Pancreas (tissue), 10 donors: Measurements from ENCODE around the gene SLC19A2. TPM values are rescaled to one million over a fixed set of nuclear protein-coding genes. Genes with fewer than 3 reads are reported as not detected.

Experiments
- ATAC-seq, 4 donors: fragments of 200-7000 bp; cut with Tn5 transposase; one replicate each; pipeline versions ENCODE4 v1.8.0 to v1.9.1; 2020; ENCODE audit warnings: mild to moderate bottlenecking in 4 of 4, moderate library complexity in 4 of 4
- DNase-seq, 6 donors: peaks; one replicate each; pipeline ENCODE4 v3.0.0-alpha.2; 2020
- FAIRE-seq: peaks from 2 replicates; lab custom pipeline; 2012; peaks lifted over from hg19 to GRCh38; lab: Jason Lieb, UNC
- H3K27ac ChIP-seq, 4 donors: fragments of 200-600 bp; sonication (generic); 1 replicate in 3 of 4; 2 replicates in 1 of 4; pipeline versions ENCODE4 v1.5.0 to v1.8.0; 2020
- H3K27me3 ChIP-seq, 4 donors: fragments of 200-600 bp; one replicate each; pipeline ENCODE4 v1.8.0; 2021
- H3K36me3 ChIP-seq, 3 donors: fragments of 200-600 bp; sonication (generic) in 1 of 3; one replicate each; pipeline versions ENCODE4 v1.5.0 to v1.8.0; 2020 to 2021
- H3K4me1 ChIP-seq, 3 donors: fragments of 200-600 bp; one replicate each; pipeline ENCODE4 v1.8.0; 2021
- H3K4me3 ChIP-seq, 4 donors: fragments of 200-600 bp; sonication (generic) in 2 of 4; one replicate each; pipeline versions ENCODE4 v1.5.0 to v1.8.0; 2020 to 2021
- H3K9me3 ChIP-seq, 4 donors: fragments of 200-600 bp; one replicate each; pipeline ENCODE4 v1.8.0; 2021
- WGBS, 2 donors: extraction: QIAGEN DNeasy Blood & Tissue Kit; methylation state at CpG; one replicate each; pipeline ENCODE4 v1.1.7; 2013; 5-methylcytosine and 5-hydroxymethylcytosine counted together
- intact Hi-C, 3 donors: fragments of 100-400 bp; cut with DNase I; formaldehyde crosslinking; loops; one replicate each; pipeline versions ENCODE4 v1.11.1 to v1.14.2; 2022
- polyA plus RNA-seq, 2 donors: library from polyadenylated mRNA; stranded (reverse); fragments of 200-250 nt; gene quantifications; one replicate each; pipeline ENCODE4 v1.2.3, GENCODE V29; 2013
- total RNA-seq, 6 donors: library from RNA; stranded (reverse); fragmentation: NEBNext Ultra II Directional in 4 of 6; extraction: Animal tissue kit (Norgen Biotek cat#: 25700) in 4 of 6; gene quantifications; one replicate each; pipeline versions ENCODE4 v1.2.1 to v1.2.4, GENCODE V29; 2021 to 2023
- TF ChIP-seq, protein P1 (sequence below), 4 donors: fragments of 200-600 bp; sonication (generic) in 3 of 4; IDR thresholded peaks; one replicate each; pipeline versions ENCODE4 v1.5.0 to v1.8.0; 2021; ENCODE audit warnings: antibody characterized with exemption in 4 of 4
- donor health status: healthy with polysubstance abuse.
- donor health status: DM: no; HTN: no; CAD: no; lungs with moderate emphysema.
- donor health status: DM: no; HTN: no; CAD: no.
- donor health status: control.
- donor health status: control.
- donor health status: Bipolar disorder and iron deficiency.
- donor health status: DM: yes; HTN: yes; CAD: no.
- donor health status: DM: no; HTN: no; CAD: no.
- donor health status: DM: no; HTN: no; CAD: no.
- donor health status: DM: yes; HTN: yes; CAD: no.

Gene SLC19A2
- total and polyA plus RNA-seq, 8 donors = 3.7 to 10.1 (median 8.1) TPM

DNA sequence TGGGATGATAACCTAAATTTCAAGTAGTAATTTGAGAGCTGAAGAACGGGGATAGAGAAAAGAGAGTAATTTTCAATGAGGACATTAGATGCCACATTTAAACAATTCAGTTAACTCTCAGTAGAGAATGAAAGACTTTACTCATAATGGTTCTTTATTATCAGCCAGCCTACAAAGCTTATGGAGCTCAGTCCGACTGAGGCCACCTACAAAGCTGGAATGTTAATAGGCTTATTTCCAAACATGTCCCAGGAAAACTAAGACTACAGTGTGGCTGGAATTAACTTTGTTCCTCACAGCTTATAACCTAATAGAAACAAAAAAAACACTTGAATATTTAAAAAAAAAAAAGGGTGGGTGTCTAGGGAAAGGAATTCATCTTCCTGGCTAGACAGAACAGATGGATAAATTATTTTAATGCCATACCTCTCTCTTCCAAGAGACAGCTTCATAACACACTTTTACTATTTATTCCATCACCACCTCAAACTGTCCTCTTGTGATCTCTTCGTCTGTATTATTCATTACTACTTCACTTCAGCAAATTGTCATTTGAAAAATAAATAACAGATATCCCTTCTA is 9.8 kb downstream of the SLC19A2 start:
- Histone ChIP-seq H3K27ac (no peak overlapping the region), H3K27me3 (no peaks in the 10 kb centered on the region), H3K9me3 (no peaks in the 10 kb centered on the region), H3K4me1 (peaks cover 6 to 9% (median 8%) of the 10 kb centered on the region in 3 donors), H3K4me3 (no peak overlapping the region), H3K36me3 (peaks cover 0 to 15% (median 0%) of the 10 kb centered on the region in 3 donors)
- ATAC-seq (peak in 1 of 4 donors; percentile 51), DNase-seq (no peak), FAIRE-seq (no peak)
- intact Hi-C loops = loop anchor here in 1 of 3 donors (10.0 kb wide), 1 partner anchor 329 kb away; no protein-coding TSS in a partner anchor
- TF ChIP-seq, protein P1, sequence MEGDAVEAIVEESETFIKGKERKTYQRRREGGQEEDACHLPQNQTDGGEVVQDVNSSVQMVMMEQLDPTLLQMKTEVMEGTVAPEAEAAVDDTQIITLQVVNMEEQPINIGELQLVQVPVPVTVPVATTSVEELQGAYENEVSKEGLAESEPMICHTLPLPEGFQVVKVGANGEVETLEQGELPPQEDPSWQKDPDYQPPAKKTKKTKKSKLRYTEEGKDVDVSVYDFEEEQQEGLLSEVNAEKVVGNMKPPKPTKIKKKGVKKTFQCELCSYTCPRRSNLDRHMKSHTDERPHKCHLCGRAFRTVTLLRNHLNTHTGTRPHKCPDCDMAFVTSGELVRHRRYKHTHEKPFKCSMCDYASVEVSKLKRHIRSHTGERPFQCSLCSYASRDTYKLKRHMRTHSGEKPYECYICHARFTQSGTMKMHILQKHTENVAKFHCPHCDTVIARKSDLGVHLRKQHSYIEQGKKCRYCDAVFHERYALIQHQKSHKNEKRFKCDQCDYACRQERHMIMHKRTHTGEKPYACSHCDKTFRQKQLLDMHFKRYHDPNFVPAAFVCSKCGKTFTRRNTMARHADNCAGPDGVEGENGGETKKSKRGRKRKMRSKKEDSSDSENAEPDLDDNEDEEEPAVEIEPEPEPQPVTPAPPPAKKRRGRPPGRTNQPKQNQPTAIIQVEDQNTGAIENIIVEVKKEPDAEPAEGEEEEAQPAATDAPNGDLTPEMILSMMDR (IDR thresholded peaks at IDR 0.05) = no peak
- 68 to 70% methylated on average over 3 of the region's 3 CpGs for WGBS, 2 donors

DNA sequence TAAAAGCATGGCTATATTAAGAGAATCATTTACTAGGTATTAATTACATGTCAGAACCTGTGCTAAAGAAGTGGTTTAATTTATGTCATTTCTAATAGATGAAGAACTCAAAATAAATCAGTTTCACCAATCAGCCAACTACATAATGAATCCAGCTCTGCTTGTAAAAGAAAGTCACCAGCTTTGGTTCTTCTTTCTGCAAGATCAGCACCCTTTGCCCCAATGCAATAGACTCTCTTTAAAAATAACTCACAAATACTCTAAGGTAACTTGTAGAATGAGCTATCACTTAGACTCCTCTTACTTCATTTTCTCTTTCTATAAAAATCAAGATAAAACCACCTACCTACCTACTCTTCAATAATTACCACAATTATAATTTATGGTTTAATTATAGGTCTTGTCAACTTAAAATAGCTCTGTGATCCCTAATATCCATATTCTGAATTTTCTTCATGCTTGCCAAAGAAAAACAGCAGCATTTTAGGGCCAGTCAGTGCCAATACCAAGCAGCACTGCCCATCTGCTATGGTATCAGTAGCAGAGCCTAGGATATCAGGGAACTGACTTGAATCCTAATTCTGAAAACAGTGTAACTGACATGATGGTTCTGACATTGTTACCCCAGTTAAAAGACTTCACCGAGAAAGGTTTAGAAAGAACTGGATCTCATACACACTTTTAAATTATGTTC is 11.3 kb downstream of the SLC19A2 start:
- no peaks in the 10 kb centered on the region for H3K9me3 ChIP-seq
- peaks cover 3 to 6% (median 3%) of the 10 kb centered on the region in 3 donors for H3K4me1 ChIP-seq
- no peak for FAIRE-seq
- TF ChIP-seq, protein P1 (IDR thresholded peaks at IDR 0.05) = no peak
- peaks cover 0 to 15% (median 0%) of the 10 kb centered on the region in 3 donors for H3K36me3 ChIP-seq
- no peak overlapping the region for H3K27ac ChIP-seq
- intact Hi-C loops = loop anchor here in 1 of 3 donors (10.0 kb wide), 1 partner anchor 330 kb away; no protein-coding TSS in a partner anchor
- no peaks in the 10 kb centered on the region for H3K27me3 ChIP-seq
- no peak for DNase-seq
- WGBS, 2 donors = 93% methylated on average over 1 of the region's 1 CpG
- H3K4me3 ChIP-seq = no peak overlapping the region
- ATAC-seq = no peak

DNA sequence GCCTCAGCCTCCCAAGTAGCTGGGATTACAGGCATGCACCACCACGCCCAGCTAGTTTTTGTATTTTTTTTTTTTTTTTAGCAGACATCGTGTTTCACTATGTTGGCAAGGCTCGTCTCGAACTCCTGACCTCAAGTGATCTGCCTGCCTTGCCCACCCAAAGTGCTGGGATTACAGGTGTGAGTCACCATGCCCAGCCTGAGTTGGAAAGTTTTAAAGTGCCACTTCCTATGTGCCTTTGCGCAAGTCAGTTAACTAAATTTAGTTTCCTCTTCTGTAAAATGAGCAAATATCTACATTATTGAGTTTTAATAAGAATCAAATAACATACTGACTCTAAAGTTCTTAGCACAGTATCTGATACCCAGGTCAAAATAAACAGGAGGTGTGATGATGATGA is 12.4 kb downstream of the SLC19A2 start:
- FAIRE-seq (no peak), ATAC-seq (no peak), DNase-seq (no peak)
- WGBS, 2 donors = 87 to 95% methylated on average over 5 of the region's 5 CpGs
- Histone ChIP-seq H3K36me3 (peaks cover 0 to 15% (median 0%) of the 10 kb centered on the region in 3 donors), H3K4me3 (no peak overlapping the region), H3K9me3 (no peaks in the 10 kb centered on the region), H3K27ac (no peak overlapping the region), H3K4me1 (peaks cover 0 to 6% (median 0%) of the 10 kb centered on the region in 3 donors), H3K27me3 (no peaks in the 10 kb centered on the region)
- intact Hi-C loops = loop anchor here in 1 of 3 donors (10.0 kb wide), 1 partner anchor 331 kb away; no protein-coding TSS in a partner anchor
- TF ChIP-seq, protein P1 (IDR thresholded peaks at IDR 0.05) = no peak

DNA sequence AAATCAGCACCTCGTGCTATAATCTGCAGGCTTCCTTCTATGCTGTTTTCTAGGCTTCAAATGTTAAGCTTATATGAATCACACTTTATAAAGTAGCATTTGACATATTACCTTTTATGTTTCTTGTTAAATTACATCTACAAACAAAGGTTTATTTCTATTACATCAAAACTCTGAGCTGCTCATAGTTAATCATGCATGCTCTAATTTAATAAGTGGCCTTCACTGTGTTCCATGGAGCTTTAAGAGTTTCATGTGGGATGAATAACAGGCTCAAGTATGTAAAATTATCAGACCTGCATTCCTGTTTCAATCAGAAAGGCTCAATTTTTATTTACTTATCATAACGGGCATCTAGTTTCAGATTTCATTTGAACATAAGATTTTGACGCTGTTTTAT is 13.0 kb downstream of the SLC19A2 start:
- no peaks in the 10 kb centered on the region for H3K9me3 ChIP-seq
- TF ChIP-seq, protein P1 (IDR thresholded peaks at IDR 0.05) = no peak
- peaks cover 0 to 6% (median 0%) of the 10 kb centered on the region in 3 donors for H3K4me1 ChIP-seq
- FAIRE-seq (no peak), DNase-seq (no peak), ATAC-seq (no peak)
- H3K27me3 ChIP-seq = no peaks in the 10 kb centered on the region
- H3K27ac ChIP-seq = no peak overlapping the region
- intact Hi-C loops = loop anchor here in 1 of 3 donors (10.0 kb wide), 1 partner anchor 332 kb away; no protein-coding TSS in a partner anchor
- 72% methylated on average over 3 of the region's 3 CpGs for WGBS, 2 donors
- H3K4me3 ChIP-seq = no peak overlapping the region
- H3K36me3 ChIP-seq = peaks cover 0 to 18% (median 0%) of the 10 kb centered on the region in 3 donors
